OCI-LY1 (cell line): ENCODE data around the gene MBD3L3.

Source experiments
- EZH2 ChIP-seq: fragments of 200-600 bp; sonication (generic), shearing (Covaris generic); IDR thresholded peaks from 2 replicates; pipeline ENCODE4 v1.8.0; 2017; ENCODE audit warnings: borderline replicate concordance, mixed run types, mild to moderate bottlenecking, antibody characterized with exemption, low read length, moderate library complexity, mixed read lengths
- TF ChIP-seq, protein P1 (sequence below): fragments of 200-600 bp; sonication (generic), shearing (Covaris generic); IDR thresholded peaks from 2 replicates; pipeline ENCODE4 v1.5.1; 2017; ENCODE audit warnings: mild to moderate bottlenecking, antibody characterized with exemption, low read length, moderate library complexity, mixed read lengths

DNA sequence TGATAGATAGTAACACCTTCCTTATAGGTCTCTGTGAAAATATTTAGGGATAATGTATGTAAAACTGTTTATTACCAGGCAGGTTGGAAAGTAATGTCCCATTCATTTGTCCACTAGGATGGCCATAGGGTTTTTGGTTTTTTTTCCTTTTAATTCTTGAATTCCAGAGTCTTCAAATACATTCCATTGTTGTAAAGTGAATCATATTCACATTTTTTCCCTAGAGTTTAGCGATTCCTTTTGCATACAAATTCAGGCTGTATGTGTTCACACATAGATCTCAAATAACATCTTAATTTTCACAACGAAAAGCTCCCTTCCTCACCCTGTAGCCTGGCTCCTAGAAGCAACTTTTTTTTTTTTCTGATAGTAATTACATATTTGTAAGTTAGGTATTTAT is 9.2 kb upstream of the MBD3L3 start:
- TF ChIP-seq, protein P1, sequence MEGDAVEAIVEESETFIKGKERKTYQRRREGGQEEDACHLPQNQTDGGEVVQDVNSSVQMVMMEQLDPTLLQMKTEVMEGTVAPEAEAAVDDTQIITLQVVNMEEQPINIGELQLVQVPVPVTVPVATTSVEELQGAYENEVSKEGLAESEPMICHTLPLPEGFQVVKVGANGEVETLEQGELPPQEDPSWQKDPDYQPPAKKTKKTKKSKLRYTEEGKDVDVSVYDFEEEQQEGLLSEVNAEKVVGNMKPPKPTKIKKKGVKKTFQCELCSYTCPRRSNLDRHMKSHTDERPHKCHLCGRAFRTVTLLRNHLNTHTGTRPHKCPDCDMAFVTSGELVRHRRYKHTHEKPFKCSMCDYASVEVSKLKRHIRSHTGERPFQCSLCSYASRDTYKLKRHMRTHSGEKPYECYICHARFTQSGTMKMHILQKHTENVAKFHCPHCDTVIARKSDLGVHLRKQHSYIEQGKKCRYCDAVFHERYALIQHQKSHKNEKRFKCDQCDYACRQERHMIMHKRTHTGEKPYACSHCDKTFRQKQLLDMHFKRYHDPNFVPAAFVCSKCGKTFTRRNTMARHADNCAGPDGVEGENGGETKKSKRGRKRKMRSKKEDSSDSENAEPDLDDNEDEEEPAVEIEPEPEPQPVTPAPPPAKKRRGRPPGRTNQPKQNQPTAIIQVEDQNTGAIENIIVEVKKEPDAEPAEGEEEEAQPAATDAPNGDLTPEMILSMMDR = no peak
- TF ChIP-seq EZH2 = no peak
